Measurements from ENCODE around the gene CFB. TPM values are rescaled to one million over a fixed set of nuclear protein-coding genes. Genes with fewer than 3 reads are reported as not detected.

CFB gene
- total and polyA plus RNA-seq, 2 of the 13 experiments (the other 11 are each of a cell fraction or from before 2014, with no cell fraction given), result 171 to 513 TPM

DNA sequence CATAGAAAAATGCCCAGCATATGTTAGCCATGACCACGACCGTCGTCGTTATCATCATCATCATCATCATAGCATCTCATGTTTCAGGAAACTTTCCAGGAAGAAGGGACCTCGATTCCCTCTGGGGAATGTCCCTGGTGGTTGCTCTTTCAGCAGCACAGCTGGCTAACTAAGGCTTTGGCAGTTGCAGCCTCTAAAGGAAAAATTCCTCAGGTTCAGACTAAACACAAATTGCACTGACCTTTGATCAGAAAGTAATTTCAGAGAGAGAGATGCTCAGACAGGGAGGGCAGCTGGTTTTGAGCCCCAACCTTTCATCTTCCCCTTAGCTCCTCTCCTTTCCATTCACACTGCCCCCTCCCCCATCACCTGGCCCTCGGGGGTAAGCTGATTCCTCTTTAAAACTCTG, 5.6 kb upstream of the CFB start (continued):
- peak; percentile 16; the same call in 1 of the 2 replicates for TF ChIP-seq GMEB1 (CRISPR knock-in tag; IDR thresholded peaks at IDR 0.05; ENCODE audit: borderline replicate concordance)
- no peak for TF ChIP-seq KLF9 (CRISPR knock-in tag; IDR thresholded peaks at IDR 0.05; ENCODE audit: low read depth)
- TF ChIP-seq POLR2AphosphoS5 (IDR thresholded peaks at IDR 0.05; ENCODE audit: low read depth, low read length), result no peak
- TF ChIP-seq, protein P1, sequence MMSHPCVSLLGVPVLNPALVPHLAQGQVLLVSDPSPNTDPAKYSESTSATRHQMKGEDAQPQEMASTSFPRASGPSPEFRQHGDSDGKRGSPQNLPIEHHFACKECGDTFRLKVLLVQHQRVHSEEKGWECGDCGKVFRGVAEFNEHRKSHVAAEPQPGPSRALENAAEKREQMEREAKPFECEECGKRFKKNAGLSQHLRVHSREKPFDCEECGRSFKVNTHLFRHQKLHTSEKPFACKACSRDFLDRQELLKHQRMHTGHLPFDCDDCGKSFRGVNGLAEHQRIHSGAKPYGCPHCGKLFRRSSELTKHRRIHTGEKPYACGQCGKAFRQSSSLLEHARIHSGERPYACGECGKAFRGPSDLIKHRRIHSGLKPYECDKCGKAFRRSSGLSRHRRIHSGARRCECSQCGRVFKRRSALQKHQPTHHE (CRISPR knock-in tag; IDR thresholded peaks at IDR 0.05; ENCODE audit: borderline replicate concordance), result no peak
- no peak for TF ChIP-seq RAD51 (IDR thresholded peaks at IDR 0.05; ENCODE audit: borderline replicate concordance)
- peak; percentile 41; the same call in 1 of the 2 replicates for TF ChIP-seq ERF (CRISPR knock-in tag; IDR thresholded peaks at IDR 0.05)
- TF ChIP-seq NCOR1 (IDR thresholded peaks at IDR 0.05; ENCODE audit: borderline replicate concordance, low read length), result peak; percentile 60; the same call in 1 of the 2 replicates
- TF ChIP-seq SMC3 (IDR thresholded peaks at IDR 0.05; ENCODE audit: low read length), result peak; percentile 22; the same call in 1 of the 2 replicates
- peak; percentile 40; the same call in 1 of the 2 replicates for TF ChIP-seq HNF4G (IDR thresholded peaks at IDR 0.05; ENCODE audit: borderline replicate concordance, low read depth, low read length)
- TF ChIP-seq HNF4G (CRISPR knock-in tag; IDR thresholded peaks at IDR 0.05; ENCODE audit: borderline replicate concordance, low read depth), result peak; percentile 67
- no peak for TF ChIP-seq ZNF703 (CRISPR knock-in tag; IDR thresholded peaks at IDR 0.05; ENCODE audit: borderline replicate concordance)
- no peak for TF ChIP-seq ZNF589 (CRISPR knock-in tag; conservative IDR thresholded peaks at IDR 0.05)
- TF ChIP-seq ARNT2 (CRISPR knock-in tag; IDR thresholded peaks at IDR 0.05; ENCODE audit: low read depth), result no peak
- TF ChIP-seq SMAD3 (CRISPR knock-in tag; IDR thresholded peaks at IDR 0.05), result peak; percentile 17; the same call in 1 of the 2 replicates
- TF ChIP-seq ZNF256 (CRISPR knock-in tag; conservative IDR thresholded peaks at IDR 0.05), result no peak
- TF ChIP-seq ARID5B (CRISPR knock-in tag; IDR thresholded peaks at IDR 0.05), result peak; percentile 49
- TF ChIP-seq RCOR2 (CRISPR knock-in tag; IDR thresholded peaks at IDR 0.05), result peak; percentile 60; the same call in 1 of the 2 replicates
- TF ChIP-seq ZNF709 (CRISPR knock-in tag; IDR thresholded peaks at IDR 0.05), result no peak
- TF ChIP-seq, protein P2, sequence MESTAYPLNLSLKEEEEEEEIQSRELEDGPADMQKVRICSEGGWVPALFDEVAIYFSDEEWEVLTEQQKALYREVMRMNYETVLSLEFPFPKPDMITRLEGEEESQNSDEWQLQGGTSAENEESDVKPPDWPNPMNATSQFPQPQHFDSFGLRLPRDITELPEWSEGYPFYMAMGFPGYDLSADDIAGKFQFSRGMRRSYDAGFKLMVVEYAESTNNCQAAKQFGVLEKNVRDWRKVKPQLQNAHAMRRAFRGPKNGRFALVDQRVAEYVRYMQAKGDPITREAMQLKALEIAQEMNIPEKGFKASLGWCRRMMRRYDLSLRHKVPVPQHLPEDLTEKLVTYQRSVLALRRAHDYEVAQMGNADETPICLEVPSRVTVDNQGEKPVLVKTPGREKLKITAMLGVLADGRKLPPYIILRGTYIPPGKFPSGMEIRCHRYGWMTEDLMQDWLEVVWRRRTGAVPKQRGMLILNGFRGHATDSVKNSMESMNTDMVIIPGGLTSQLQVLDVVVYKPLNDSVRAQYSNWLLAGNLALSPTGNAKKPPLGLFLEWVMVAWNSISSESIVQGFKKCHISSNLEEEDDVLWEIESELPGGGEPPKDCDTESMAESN (CRISPR knock-in tag; conservative IDR thresholded peaks at IDR 0.05), result no peak
- TF ChIP-seq MAZ (IDR thresholded peaks at IDR 0.05; ENCODE audit: borderline replicate concordance, low read depth, low read length), result peak; percentile 17; the same call in 1 of the 2 replicates
- TF ChIP-seq MAZ (CRISPR knock-in tag; IDR thresholded peaks at IDR 0.05; ENCODE audit: low read depth), result no peak
- TF ChIP-seq MXD4 (CRISPR knock-in tag; IDR thresholded peaks at IDR 0.05), result no peak
- TF ChIP-seq TAF1 (CRISPR knock-in tag; IDR thresholded peaks at IDR 0.05), result no peak
- no peak for TF ChIP-seq EHMT2 (IDR thresholded peaks at IDR 0.05; ENCODE audit: borderline replicate concordance, low read depth, low read length)
